Measurements from ENCODE around the gene MASTL.

The MASTL gene

GRCh38 chr10:27152687-27153086 is 2.5 kb upstream of the MASTL start:
- TF ChIP-seq, protein P1, sequence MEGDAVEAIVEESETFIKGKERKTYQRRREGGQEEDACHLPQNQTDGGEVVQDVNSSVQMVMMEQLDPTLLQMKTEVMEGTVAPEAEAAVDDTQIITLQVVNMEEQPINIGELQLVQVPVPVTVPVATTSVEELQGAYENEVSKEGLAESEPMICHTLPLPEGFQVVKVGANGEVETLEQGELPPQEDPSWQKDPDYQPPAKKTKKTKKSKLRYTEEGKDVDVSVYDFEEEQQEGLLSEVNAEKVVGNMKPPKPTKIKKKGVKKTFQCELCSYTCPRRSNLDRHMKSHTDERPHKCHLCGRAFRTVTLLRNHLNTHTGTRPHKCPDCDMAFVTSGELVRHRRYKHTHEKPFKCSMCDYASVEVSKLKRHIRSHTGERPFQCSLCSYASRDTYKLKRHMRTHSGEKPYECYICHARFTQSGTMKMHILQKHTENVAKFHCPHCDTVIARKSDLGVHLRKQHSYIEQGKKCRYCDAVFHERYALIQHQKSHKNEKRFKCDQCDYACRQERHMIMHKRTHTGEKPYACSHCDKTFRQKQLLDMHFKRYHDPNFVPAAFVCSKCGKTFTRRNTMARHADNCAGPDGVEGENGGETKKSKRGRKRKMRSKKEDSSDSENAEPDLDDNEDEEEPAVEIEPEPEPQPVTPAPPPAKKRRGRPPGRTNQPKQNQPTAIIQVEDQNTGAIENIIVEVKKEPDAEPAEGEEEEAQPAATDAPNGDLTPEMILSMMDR (IDR thresholded peaks at IDR 0.05) = no peak

DNA sequence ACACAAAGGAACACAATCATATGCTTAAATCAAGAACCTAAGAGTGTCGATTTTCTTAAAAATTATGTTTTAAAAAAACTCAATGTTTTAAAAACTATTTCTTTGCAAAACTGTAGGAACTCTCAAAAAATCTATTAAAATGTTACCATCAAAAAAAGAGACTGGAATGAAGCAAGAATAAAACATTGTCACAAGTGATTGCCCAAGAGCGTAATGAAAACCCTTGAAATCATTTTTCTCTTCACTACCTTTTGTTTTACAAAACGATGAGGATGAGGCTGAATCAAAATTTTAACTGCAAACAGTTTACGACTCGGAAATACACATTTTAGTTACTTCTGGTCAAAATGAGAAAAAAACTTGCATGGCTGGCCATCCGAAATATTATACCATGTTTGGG is 1.8 kb upstream of the MASTL start:
- TF ChIP-seq, protein P1 (IDR thresholded peaks at IDR 0.05) = no peak

- TF ChIP-seq, protein P1 (IDR thresholded peaks at IDR 0.05) = no peak
These were observed 1.3 kb upstream of the MASTL start for GRCh38 chr10:27153845-27154193.

DNA sequence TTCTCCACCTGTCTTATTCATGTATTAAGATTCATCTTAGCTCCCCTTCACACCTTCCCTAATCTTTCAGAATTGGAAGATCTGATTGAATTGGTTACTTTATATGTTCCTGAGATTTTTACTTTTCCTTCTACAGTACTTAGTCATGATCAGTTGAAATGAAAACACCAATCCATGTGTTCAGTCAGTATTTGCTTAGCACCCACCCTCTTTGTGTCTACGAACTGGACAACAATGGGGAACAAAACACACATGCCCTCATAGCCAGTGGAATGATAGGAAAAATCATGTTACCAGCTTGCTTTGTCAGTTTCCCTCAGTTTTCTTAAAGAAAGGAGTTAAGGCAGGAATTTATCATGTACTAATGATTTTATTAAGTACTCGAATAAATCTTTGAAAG is 2.0 kb downstream of the MASTL start:
- TF ChIP-seq, protein P1 (IDR thresholded peaks at IDR 0.05) = no peak

GRCh38 chr10:27158421-27158820 is 3.3 kb downstream of the MASTL start:
- TF ChIP-seq, protein P1 (IDR thresholded peaks at IDR 0.05) = no peak

DNA sequence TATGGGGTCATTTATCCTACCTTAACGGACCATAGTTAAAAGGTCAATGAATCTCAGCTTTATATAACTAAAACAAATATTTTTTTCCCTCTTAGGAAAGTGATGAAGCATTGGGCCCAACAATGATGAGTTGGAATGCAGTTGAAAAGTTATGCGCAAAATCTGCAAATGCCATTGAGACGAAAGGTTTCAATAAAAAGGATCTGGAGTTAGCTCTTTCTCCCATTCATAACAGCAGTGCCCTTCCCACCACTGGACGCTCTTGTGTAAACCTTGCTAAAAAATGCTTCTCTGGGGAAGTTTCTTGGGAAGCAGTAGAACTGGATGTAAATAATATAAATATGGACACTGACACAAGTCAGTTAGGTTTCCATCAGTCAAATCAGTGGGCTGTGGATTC is 14.7 kb downstream of the MASTL start:
- TF ChIP-seq, protein P1 (IDR thresholded peaks at IDR 0.05) = no peak

DNA sequence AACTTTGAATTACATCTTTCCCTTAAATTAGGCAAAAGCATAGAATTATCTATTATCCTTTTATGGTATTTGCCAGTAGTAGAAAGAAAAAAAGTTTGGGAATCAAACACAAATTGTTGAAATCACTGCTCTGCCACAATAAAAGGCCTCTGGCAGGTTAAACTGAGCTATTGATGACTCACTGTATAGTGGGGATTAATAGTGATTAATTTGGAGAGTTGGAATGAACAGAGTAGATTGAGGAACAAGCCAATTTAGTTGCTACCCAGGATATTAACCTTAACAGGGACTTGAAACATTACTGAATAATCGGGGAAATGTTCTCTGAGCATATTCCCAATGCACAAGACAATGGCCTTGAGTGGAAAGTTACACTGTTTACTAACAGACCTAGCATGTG is 33.1 kb downstream of the MASTL start:
- TF ChIP-seq, protein P1 (IDR thresholded peaks at IDR 0.05) = no peak

- TF ChIP-seq, protein P1 (IDR thresholded peaks at IDR 0.05) = no peak
These were observed 33.7 kb downstream of the MASTL start for GRCh38 chr10:27188897-27189296.
